Epithelial cell of proximal tubule (primary cell): ENCODE results near the gene FBH1. TPM values are rescaled to one million over a fixed set of nuclear protein-coding genes. Genes with fewer than 3 reads are reported as not detected.

Experiments
- DNase-seq: peaks from one replicate; pipeline ENCODE4 v3.0.0-alpha.2; 2011; ENCODE audit warnings: low read depth
- H3K4me3 ChIP-seq: 2 replicates; pipeline ENCODE4 v1.5.1; 2011; ENCODE audit warnings: low read depth, mild to moderate bottlenecking, low read length
- CTCF ChIP-seq: conservative IDR thresholded peaks from 2 replicates; pipeline ENCODE4 v1.5.1; 2012; ENCODE audit warnings: low read depth, mild to moderate bottlenecking, low read length
- total RNA-seq: library from RNA; depleted of rRNA; stranded (reverse); fragments of >200 nt; gene quantifications from 2 replicates; pipeline ENCODE4 v1.2.3, GENCODE V29; 2015

FBH1 gene
- total RNA-seq, 1 donor from 2014 or later, result 48.3 TPM

- no peak for DNase-seq
- no peak overlapping the region for H3K4me3 ChIP-seq
- no peak for TF ChIP-seq CTCF
Observed at GRCh38 chr10:5935628-5936027, 45.6 kb downstream of the FBH1 start.

DNA sequence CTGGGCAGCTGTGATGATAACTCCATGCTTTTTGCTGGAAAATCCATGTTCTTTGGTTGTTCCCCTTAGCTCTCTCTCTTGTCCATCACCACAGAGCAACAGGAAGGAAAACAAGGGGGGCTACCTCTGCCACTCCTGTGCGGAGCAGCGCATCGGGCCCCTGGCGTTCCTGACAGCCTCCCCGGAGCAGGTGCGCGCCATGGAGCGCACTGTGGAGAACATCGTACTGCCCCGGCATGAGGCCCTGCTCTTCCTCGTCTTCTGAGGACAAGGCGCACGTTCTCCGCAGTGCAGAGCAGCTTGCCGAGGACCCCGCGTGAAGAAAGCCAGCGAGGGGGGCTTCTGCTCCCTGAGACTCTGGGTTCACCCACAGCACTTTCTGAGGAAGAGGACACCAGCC lies 47.0 kb downstream of the FBH1 start:
- TF ChIP-seq CTCF, result no peak
- DNase-seq, result no peak
- H3K4me3 ChIP-seq, result no peak overlapping the region

DNA sequence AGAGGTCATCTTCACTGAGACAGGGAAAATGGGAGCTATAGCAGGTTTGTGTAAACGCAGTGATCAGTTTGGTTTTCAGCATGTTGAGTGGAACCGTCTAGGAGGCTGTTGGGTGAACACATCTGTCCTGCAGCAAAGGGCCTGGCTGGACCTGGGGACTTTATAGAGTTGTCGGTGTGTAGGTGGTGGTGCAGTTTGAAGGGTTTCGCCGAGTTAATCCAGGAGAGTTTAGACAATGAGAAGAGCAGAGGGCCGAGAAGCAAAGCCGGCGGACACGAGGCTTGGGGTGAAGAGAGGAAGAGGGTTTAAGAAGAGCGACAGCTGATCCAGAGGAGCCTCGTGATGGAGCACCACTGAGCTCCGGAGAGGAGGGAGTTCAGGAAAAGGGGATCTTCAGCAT lies 48.2 kb downstream of the FBH1 start:
- H3K4me3 ChIP-seq, result no peak overlapping the region
- TF ChIP-seq CTCF, result no peak
- no peak for DNase-seq

GRCh38 chr10:5940807-5941218 lies 50.8 kb downstream of the FBH1 start:
- DNase-seq, result no peak
- H3K4me3 ChIP-seq, result no peak overlapping the region
- no peak for TF ChIP-seq CTCF

- no peak for DNase-seq
- no peak for TF ChIP-seq CTCF
- no peak overlapping the region for H3K4me3 ChIP-seq
Observed at GRCh38 chr10:5941579-5941978, 51.5 kb downstream of the FBH1 start.

DNA sequence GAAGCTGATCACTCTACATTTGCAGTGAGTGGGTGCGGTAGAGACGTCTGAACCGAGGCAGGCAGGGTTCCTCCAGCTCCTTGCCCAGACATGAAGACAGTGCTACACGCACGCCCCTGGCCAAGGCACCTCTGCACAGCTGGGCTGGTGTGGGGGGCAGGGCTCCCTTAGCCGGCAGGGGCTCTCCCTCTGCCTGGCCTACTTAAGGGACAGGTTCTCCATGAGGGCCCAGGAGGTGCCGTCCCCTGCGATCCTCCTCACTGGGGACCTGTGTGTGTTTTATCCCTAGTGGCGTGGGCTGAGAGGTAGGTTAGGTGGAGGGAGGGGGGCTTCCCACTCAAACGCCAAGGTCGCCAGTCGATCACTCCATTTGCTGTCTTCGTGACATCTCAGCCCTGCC lies 52.0 kb downstream of the FBH1 start:
- no peak for DNase-seq
- no peak for TF ChIP-seq CTCF
- H3K4me3 ChIP-seq, result no peak overlapping the region

DNA sequence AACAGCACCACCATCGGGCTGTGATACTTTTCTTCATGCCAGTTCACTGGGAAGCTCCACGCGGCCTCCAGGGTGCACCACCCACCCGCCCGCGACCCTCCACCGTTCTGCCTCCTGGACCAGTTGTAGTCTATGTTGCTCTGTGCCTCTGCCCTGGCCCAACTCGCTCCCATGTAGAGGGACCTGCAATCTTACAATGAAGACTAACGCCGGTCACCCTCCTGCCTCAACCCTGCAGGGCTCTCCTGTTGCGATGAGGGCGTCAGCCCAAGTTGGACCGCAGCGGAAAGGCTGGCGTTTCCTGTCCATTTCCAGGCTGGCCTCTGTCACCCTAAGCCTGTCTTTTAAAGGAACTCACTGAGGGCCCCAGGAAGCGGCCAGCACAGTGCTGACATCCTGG lies 52.4 kb downstream of the FBH1 start:
- no peak for DNase-seq
- H3K4me3 ChIP-seq, result no peak overlapping the region
- TF ChIP-seq CTCF, result no peak
